PFSK-1 (cell line): ENCODE results near the gene JUND.

Experiments
- FOXP2 ChIP-seq: optimal IDR thresholded peaks from 2 replicates; pipeline ENCODE3; 2011; ENCODE audit warnings: borderline replicate concordance, control low read depth, inconsistent platforms; ENCODE audit not compliant: insufficient read depth; ENCODE audit errors: extremely low read length, extremely low read depth
- POLR2AphosphoS5 ChIP-seq: IDR thresholded peaks from 2 replicates; pipeline ENCODE4 v1.6.1; 2012; ENCODE audit warnings: low read depth, mild to moderate bottlenecking, control low read depth, low read length, moderate library complexity
- SIN3A ChIP-seq: IDR thresholded peaks from 2 replicates; pipeline ENCODE4 v1.6.1; 2012; ENCODE audit warnings: mild to moderate bottlenecking, low read length, moderate library complexity, borderline replicate concordance; ENCODE audit not compliant: insufficient read depth
- TAF1 ChIP-seq: IDR thresholded peaks from 2 replicates; pipeline ENCODE4 v1.6.1; 2012; ENCODE audit warnings: low read length, control low read depth, borderline replicate concordance; ENCODE audit not compliant: insufficient read depth
- TF ChIP-seq, protein P1 (sequence below), 2 experiments: IDR thresholded peaks; 2 replicates each; pipeline versions ENCODE4 v1.6.1 to v1.8.0; 2011 to 2012; ENCODE audit warnings: low read depth in 2 of 2, low read length in 2 of 2, control low read depth in 1 of 2, inconsistent platforms in 1 of 2, mild to moderate bottlenecking in 1 of 2, moderate library complexity in 1 of 2; ENCODE audit not compliant: insufficient read depth in 1 of 2

DNA sequence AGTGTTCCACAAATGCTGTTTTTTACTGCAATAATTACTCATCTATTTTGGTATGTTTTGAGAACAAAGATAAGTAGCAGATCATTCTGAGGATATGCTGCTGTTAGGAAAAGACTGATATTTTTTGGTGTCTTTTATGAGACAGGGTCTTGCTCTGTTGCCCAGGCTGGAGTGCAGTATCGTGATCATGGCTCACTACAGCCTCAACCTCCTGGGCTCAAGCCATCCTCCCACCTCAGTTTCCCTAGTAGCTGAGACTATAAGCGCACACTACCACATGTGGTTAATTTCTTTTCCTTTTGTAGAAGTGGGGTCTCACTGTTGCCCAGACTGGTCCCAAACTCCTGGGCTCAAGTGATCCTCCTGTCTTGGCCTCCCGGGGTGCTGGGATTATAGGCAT is 32.0 kb upstream of the JUND start:
- TF ChIP-seq POLR2AphosphoS5, result no peak
- TF ChIP-seq, protein P1, sequence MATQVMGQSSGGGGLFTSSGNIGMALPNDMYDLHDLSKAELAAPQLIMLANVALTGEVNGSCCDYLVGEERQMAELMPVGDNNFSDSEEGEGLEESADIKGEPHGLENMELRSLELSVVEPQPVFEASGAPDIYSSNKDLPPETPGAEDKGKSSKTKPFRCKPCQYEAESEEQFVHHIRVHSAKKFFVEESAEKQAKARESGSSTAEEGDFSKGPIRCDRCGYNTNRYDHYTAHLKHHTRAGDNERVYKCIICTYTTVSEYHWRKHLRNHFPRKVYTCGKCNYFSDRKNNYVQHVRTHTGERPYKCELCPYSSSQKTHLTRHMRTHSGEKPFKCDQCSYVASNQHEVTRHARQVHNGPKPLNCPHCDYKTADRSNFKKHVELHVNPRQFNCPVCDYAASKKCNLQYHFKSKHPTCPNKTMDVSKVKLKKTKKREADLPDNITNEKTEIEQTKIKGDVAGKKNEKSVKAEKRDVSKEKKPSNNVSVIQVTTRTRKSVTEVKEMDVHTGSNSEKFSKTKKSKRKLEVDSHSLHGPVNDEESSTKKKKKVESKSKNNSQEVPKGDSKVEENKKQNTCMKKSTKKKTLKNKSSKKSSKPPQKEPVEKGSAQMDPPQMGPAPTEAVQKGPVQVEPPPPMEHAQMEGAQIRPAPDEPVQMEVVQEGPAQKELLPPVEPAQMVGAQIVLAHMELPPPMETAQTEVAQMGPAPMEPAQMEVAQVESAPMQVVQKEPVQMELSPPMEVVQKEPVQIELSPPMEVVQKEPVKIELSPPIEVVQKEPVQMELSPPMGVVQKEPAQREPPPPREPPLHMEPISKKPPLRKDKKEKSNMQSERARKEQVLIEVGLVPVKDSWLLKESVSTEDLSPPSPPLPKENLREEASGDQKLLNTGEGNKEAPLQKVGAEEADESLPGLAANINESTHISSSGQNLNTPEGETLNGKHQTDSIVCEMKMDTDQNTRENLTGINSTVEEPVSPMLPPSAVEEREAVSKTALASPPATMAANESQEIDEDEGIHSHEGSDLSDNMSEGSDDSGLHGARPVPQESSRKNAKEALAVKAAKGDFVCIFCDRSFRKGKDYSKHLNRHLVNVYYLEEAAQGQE (IDR thresholded peaks at IDR 0.05; ENCODE audit: insufficient read depth in 1 of 2, low read depth in 2 of 2, low read length in 2 of 2), result no peak
- no peak for TF ChIP-seq SIN3A
- no peak for TF ChIP-seq TAF1
- TF ChIP-seq FOXP2, result no peak
